ENCODE measurements around the gene CCDC116.

The CCDC116 gene

GRCh38 chr22:21680830-21681565 lies 48.4 kb downstream of the CCDC116 start:
- peaks cover 9% of the 10 kb centered on the region for H3K36me3 ChIP-seq
- H3K9me3 ChIP-seq: no peaks in the 10 kb centered on the region
- no peak for TF ChIP-seq CTCF (IDR thresholded peaks at IDR 0.05; ENCODE audit: low read depth, low read length)
- no peak for DNase-seq
- H3K4me3 ChIP-seq (ENCODE audit: low read depth, low read length): no peak overlapping the region
- no peaks in the 10 kb centered on the region for H3K4me1 ChIP-seq
- no peaks in the 10 kb centered on the region for H3K27me3 ChIP-seq

GRCh38 chr22:21681566-21682370 lies 49.2 kb downstream of the CCDC116 start:
- no peak for TF ChIP-seq CTCF (IDR thresholded peaks at IDR 0.05; ENCODE audit: low read depth, low read length)
- no peak for DNase-seq
- H3K9me3 ChIP-seq: no peaks in the 10 kb centered on the region
- H3K4me1 ChIP-seq: no peaks in the 10 kb centered on the region
- H3K4me3 ChIP-seq (ENCODE audit: low read depth, low read length): no peak overlapping the region
- peaks cover 17% of the 10 kb centered on the region for H3K36me3 ChIP-seq
- no peaks in the 10 kb centered on the region for H3K27me3 ChIP-seq

- no peaks in the 10 kb centered on the region for H3K9me3 ChIP-seq
- DNase-seq: no peak
- no peaks in the 10 kb centered on the region for H3K4me1 ChIP-seq
- no peak overlapping the region for H3K4me3 ChIP-seq (ENCODE audit: low read depth, low read length)
- H3K27me3 ChIP-seq: no peaks in the 10 kb centered on the region
- TF ChIP-seq CTCF (IDR thresholded peaks at IDR 0.05; ENCODE audit: low read depth, low read length): no peak
- peaks cover 18% of the 10 kb centered on the region for H3K36me3 ChIP-seq
Observed at GRCh38 chr22:21682385-21683175, 50.0 kb downstream of the CCDC116 start.

GRCh38 chr22:21683401-21683811 lies 50.8 kb downstream of the CCDC116 start:
- H3K4me1 ChIP-seq: no peaks in the 10 kb centered on the region
- H3K36me3 ChIP-seq: peaks cover 22% of the 10 kb centered on the region
- H3K27me3 ChIP-seq: no peaks in the 10 kb centered on the region
- no peak for DNase-seq
- H3K9me3 ChIP-seq: no peaks in the 10 kb centered on the region
- no peak overlapping the region for H3K4me3 ChIP-seq (ENCODE audit: low read depth, low read length)
- no peak for TF ChIP-seq CTCF (IDR thresholded peaks at IDR 0.05; ENCODE audit: low read depth, low read length)

- Histone ChIP-seq H3K4me1 (no peaks in the 10 kb centered on the region), H3K9me3 (no peaks in the 10 kb centered on the region), H3K27me3 (no peaks in the 10 kb centered on the region), H3K36me3 (peaks cover 28% of the 10 kb centered on the region), H3K4me3 (ENCODE audit: low read depth, low read length) (no peak overlapping the region)
- no peak for DNase-seq
- no peak for TF ChIP-seq CTCF (IDR thresholded peaks at IDR 0.05; ENCODE audit: low read depth, low read length)
Observed at GRCh38 chr22:21684492-21685163, 52.1 kb downstream of the CCDC116 start.
